ENCODE results near the gene RSPRY1.

DNA sequence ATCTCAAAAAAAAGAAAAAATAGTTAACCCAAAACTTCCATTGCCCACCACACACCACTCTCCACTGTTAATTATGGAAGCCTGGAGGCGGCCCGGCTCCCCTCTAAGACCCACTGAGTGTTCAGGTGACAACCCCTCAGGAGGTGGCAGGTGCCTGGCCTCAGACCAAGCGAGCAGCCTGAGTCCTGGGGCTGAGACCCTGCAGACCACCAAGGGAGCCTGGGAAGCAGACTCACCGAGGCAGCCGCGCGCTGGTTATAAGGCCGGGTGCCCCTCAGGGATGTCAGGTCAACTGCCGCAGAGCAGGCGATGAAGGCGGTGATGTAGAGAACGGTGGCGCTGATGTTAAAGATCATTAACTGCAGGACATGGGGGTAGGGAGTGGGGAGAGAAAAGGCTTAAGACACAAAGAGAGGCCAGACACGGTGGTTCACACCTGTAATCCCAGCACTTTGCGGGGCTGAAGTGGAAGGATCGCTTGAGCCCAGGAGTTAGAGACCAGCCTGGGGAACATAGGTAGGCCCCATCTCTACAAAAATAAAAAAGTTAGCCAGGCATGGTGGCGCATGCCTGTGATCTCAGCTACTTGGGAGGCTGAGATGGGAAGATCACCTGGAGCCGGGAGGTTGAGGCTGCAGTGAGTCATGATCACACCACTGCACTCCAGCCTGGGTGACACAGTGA is 72.2 kb downstream of the RSPRY1 start:
- TF ChIP-seq, protein P1, sequence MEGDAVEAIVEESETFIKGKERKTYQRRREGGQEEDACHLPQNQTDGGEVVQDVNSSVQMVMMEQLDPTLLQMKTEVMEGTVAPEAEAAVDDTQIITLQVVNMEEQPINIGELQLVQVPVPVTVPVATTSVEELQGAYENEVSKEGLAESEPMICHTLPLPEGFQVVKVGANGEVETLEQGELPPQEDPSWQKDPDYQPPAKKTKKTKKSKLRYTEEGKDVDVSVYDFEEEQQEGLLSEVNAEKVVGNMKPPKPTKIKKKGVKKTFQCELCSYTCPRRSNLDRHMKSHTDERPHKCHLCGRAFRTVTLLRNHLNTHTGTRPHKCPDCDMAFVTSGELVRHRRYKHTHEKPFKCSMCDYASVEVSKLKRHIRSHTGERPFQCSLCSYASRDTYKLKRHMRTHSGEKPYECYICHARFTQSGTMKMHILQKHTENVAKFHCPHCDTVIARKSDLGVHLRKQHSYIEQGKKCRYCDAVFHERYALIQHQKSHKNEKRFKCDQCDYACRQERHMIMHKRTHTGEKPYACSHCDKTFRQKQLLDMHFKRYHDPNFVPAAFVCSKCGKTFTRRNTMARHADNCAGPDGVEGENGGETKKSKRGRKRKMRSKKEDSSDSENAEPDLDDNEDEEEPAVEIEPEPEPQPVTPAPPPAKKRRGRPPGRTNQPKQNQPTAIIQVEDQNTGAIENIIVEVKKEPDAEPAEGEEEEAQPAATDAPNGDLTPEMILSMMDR (IDR thresholded peaks at IDR 0.05): no peak
- TF ChIP-seq POLR2A (IDR thresholded peaks at IDR 0.05): no peak

Data from gastroesophageal sphincter (tissue), 3 donors.